GM08714 (cell line): ENCODE data around the gene CD4.

Experiments
- H3K4me3 ChIP-seq: fragments of 200-500 bp; sonication (Bioruptor generic); 2 replicates; pipeline ENCODE4 v1.5.1; 2014; ENCODE audit warnings: mild to moderate bottlenecking, low read length, inconsistent platforms
- ZNF274 ChIP-seq: IDR thresholded peaks from 2 replicates; pipeline ENCODE4 v1.6.1; 2012; ENCODE audit warnings: mild to moderate bottlenecking, low read depth, low read length

CD4 gene

DNA sequence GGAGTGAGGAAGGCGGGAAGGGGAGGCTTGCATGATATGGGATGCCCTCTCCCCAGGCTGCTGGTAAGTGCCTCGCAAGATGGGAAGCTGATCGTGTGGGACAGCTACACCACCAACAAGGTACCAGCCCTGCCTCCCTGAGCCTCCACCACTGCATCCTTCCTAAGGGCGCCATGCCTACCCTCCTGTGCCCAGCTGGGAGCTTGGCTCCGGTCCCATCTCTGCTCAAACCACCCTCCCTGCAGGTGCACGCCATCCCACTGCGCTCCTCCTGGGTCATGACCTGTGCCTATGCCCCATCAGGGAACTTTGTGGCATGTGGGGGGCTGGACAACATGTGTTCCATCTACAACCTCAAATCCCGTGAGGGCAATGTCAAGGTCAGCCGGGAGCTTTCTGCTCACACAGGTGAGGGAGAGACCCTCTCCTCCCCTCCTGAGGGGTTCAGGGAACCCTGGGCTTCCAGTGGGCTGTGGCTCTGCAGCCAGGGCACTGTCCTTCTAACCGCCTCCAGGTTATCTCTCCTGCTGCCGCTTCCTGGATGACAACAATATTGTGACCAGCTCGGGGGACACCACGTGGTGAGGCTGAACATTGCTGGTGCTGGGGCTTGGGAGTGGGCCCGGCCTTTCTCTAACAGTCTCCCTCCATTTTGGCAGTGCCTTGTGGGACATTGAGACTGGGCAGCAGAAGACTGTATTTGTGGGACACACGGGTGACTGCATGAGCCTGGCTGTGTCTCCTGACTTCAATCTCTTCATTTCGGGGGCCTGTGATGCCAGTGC lies 54.0 kb downstream of the CD4 start:
- no peak overlapping the region for H3K4me3 ChIP-seq
- TF ChIP-seq ZNF274 = no peak

DNA sequence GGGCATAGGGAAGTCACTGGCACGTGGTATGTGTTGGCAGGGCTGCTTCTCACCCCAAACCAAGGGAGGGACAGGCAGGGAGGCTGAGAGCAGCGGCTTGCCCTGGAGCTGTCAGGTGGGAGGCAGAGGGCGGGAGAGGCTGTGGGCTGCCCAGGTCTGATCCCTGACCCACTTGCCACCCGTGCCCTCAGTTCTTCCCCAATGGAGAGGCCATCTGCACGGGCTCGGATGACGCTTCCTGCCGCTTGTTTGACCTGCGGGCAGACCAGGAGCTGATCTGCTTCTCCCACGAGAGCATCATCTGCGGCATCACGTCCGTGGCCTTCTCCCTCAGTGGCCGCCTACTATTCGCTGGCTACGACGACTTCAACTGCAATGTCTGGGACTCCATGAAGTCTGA lies 56.1 kb downstream of the CD4 start:
- no peak for TF ChIP-seq ZNF274

DNA sequence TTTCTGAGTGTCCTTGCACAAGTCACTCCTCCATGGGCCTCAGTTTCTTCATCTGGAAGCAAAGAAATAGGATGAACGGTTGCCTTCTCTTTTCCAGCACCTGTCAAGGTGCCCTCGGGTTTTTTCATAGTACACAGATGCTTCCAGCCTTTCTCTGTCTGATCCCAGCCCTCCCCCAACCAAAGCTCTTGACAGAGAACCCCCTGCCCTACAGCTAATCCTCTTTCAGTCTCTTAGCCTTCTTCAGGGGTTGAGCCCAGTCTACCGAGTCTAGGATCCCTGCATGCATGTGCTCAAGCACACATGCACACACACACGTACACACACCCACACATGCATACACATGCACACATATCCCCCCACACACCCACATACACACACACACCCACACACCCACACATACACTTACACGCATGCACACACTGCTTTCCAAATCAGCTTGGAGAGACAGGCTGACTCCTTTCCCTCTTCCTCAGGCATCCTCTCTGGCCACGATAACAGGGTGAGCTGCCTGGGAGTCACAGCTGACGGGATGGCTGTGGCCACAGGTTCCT lies 57.1 kb downstream of the CD4 start:
- H3K4me3 ChIP-seq = no peak overlapping the region

More for the DNA sequence above, 56.1 kb downstream of the CD4 start:
- H3K4me3 ChIP-seq = no peak overlapping the region

DNA sequence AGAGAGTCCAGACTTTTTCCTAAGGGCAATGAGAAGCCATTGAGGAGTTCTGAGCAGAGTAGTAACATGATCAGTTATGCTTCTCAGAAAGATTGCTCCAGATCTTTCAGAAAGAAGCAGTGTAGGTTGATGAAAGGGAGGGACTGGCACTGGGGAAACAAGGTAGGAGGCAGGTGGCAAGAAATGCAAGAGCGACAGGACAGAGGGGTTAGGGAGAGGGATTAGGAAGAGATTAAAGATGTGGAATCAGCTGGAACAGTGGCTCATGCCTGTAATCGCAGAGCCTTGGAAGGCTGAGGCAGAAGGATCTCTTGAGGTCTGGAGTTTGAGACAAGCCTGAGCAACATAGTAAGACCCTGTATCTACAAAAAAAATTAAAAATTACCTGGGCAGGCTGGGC lies 58.3 kb downstream of the CD4 start:
- no peak overlapping the region for H3K4me3 ChIP-seq
- TF ChIP-seq ZNF274 = no peak

More for the DNA sequence above, 57.1 kb downstream of the CD4 start:
- no peak for TF ChIP-seq ZNF274

DNA sequence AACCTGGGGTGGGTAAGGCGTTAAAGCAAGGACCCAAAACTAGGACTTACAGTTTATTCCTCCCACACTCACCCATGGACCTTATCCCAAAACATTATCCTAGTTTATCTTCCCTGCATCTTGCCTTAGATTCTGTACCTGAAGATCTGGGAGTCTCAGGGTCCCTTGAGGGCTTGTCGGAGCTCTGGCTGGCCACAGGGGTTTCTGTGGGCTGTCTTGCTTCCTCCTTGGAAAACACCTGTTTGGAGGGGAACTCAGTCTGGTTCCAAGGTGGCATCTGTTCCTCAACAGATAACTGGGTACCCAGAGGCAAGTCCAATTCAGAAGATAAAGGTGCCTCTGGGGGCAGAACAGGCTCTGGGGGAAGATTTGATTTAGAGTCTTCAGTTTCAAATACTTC lies 60.1 kb downstream of the CD4 start:
- TF ChIP-seq ZNF274 = no peak
- H3K4me3 ChIP-seq = peak overlapping the region; percentile 88; the same call in 1 of the 2 replicates

DNA sequence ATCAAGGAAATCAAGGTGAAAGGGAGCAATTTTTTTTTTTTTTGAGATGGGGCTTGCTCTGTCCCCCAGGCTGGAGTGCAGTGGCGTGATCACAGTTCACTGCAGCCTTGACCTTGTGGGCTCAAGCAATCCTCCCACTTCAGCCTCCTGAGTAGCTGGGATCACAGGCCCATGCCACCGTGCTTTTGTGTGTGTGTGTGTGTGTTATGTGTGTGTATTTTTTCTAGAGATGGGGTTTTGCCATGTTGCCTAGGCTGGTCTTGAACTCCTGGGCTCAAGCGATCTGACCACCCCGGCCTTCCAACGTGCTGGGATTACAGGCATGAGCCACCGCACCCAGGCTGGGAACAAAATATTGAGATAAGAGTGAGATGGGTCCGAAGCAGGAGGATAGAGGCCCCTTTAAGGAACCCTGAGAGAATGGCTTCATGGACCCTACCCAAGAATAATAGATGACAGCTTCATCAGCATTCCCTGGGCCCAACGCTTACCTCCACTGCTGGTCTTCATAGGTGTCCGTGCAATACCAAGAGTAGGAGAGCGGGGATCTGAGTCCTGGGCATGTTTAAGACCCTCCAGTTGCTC lies 60.7 kb downstream of the CD4 start:
- H3K4me3 ChIP-seq = peak overlapping the region; percentile 88
- TF ChIP-seq ZNF274 = no peak

DNA sequence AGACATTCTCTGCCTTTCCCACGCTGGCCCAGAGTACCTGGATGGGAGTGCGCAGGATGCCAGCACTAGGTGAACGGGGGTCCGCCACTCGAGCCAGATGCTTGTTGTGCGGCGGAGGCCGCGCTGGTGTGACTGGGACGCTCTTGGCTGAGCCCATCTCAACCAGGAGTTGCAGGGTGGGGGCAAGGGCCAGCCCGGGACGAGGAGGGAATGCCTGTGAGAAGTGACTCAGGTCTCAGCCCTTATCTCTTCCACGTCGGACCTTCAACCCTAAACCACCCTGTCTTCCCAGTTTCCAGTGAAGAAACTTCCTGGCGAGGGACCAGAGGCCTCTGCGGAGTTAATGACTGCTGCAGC lies 61.4 kb downstream of the CD4 start:
- peak overlapping the region; percentile 88 for H3K4me3 ChIP-seq

DNA sequence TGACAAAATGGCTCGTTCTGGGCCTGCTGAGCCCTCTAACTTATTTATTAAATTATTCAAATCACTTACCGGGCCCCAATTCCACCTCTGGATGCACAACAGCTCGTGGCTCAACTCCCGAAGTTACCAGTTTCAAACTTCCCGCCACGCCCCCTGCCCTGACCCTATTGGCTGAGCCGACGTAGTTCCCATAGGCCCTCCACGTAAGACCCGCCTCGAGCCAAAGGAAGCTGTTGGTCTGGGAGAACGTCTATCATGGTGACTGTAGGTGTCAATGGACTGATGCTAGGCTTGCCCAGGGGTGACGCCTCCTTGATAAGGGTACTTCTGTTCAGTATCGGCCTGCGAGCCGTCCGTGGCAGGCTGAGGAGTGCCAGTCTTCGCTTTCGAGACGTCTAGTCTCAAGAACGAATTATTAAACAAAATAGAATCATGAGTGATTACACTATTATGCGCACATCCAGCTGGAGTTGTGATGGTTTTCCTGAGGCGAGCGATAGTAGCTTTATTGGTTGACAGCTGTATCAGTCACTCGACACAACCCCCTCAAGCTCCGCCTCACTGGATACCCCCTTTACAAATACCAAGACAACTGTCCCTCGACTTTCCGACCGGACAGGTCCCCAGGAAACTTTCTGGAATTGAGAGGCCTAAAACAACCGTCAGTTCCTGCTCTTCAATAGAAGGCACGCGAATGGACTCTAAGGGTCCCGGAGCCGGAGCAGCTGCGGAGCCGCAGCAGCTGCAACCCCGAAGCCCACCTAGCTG lies 62.0 kb downstream of the CD4 start, which contains the start of gene CDCA3:
TSS of gene CDCA3 (minus strand) at position 134 of the 768 bp plus-strand sequence. CDS start 334 bp downstream, outside the sequence.
- no peak for TF ChIP-seq ZNF274
- peak within 1 kb of the TSS; percentile 88 for H3K4me3 ChIP-seq

More for the DNA sequence above, 61.4 kb downstream of the CD4 start:
- no peak for TF ChIP-seq ZNF274

DNA sequence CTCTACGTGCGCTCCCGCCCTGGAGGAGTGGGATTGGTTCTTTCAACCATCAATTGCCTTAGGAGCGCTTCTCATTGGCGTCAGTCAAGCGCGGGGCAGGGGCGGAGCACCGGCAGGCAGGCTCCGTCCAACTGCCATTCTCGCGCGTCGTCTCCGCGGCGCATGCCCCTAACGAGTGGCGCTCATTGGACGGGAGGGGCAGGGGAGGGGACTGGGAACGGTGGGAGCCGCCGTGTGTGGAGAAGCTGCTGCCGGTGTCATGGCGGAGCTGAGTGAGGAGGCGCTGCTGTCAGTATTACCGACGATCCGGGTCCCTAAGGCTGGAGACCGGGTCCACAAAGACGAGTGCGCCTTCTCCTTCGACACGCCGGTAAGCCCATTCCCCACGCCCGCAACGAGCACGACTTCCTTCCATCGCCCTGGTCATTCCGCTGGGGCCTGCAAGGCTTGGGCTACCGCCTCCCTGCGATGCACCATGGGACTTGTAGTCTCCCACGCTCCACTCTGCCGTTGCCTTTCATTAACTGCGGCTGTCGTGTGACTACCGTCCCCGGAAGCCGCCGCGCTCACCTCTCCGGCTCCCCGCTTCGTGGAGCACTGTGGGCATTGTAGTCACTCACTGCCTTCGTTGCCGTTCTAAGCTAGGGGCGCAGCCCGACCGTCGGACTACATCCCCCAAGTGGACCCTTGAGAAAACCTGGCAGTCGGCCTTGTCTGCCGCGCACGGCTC lies 62.8 kb downstream of the CD4 start, which contains the start of gene USP5:
TSS of gene USP5 (plus strand) at position 230 of the 730 bp plus-strand sequence. CDS start at position 260, 30 bp downstream.
- TF ChIP-seq ZNF274 = no peak

DNA sequence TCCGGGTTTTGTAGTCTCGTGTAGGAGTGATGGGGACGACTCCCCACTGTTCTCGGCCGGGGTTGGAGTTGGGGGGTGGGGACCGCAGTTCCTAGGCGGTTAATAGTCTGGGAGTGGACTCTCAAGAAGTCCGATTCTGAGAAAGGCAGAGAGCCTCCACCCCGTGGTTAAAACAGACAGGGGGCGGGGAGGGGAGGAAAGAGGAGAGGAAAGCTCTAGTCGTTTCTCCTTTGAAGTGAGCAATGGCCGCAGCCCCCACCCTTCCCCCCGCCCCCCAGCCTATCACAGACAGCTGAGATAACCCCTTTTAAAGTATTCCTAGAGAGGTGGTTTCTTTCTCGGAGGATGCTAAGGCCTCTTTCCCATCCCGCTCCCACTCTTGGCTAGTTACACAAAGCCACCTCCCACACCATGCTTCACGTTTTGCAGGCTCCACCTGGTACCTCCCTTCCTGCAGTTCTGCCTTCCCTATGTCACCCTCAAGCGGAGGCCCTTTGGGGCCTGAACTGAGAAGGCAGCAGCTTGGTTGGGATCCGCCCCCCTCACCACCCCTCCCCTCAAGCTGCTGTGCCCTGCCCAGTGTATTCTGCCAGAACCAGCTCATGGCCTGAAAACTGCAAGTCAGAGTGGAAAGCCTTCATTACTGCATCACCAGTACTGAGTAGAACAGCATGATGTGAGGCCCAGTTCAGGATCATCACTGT lies 63.5 kb downstream of the CD4 start:
- TF ChIP-seq ZNF274 = no peak
- H3K4me3 ChIP-seq = peak overlapping the region; percentile 65

More for the DNA sequence above, 62.8 kb downstream of the CD4 start, which contains the start of gene USP5:
- H3K4me3 ChIP-seq = peak within 1 kb of the TSS; percentile 88

DNA sequence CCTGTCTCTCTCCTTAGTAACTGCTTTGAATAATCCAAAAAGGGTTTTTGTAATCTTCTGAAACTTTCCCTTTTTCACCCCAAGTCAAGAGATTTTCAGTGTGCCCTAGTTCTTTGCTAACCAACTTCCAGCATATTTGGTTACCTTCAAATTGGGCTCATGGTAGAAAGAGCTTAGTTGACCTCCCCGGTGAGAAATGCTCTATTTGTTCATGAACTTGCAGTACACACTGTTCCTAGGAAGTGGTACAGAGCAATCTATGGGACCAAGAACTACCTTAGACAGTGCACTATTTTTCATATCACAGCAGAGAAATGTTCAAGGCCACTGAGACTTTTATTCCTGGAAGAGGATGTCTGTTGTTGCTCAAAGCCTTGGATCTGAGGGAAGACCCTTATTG lies 64.3 kb downstream of the CD4 start:
- no peak overlapping the region; the same call in 1 of the 2 replicates for H3K4me3 ChIP-seq

DNA sequence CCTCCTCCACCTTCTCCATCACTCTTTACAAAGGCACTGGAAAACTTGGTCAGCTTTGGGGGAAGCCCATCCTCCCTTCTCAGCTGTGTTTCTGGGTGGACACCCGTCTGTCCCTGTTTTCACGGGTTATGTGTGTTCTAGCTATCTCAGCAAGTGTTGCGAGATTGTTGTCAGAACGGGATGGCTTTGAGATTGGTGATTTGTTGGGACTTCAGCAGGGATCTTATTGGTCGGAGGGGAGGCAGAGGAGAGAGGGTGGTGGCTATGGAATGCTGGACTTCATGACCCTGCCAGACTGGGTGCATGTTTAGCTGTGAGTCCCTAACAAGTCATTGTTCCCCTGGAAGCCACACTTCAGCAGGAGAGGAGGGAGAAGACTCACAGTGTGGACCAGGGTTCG lies 64.7 kb downstream of the CD4 start:
- TF ChIP-seq ZNF274 = no peak
- H3K4me3 ChIP-seq = no peak overlapping the region

More for the DNA sequence above, 64.3 kb downstream of the CD4 start:
- no peak for TF ChIP-seq ZNF274

DNA sequence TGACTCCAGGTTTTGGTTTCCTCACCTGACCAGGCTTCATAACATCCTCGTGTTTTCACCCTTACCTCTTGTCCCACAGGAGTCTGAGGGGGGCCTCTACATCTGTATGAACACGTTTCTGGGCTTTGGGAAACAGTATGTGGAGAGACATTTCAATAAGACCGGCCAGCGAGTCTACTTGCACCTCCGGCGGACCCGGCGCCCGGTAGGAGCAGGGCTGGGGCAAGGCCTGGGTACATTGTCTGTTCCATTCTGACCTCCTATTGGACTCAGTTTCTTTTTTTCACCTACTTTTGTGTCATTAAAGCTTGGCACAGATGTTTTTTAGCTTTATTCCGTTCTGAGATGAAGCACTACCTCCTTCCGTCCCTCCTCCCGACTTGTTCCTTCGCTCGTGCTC lies 66.0 kb downstream of the CD4 start:
- H3K4me3 ChIP-seq = no peak overlapping the region
- TF ChIP-seq ZNF274 = no peak
